Measurements from ENCODE around the gene STMP1.

- no peak for TF ChIP-seq EZH2 (IDR thresholded peaks at IDR 0.05; ENCODE audit: borderline replicate concordance, low read depth, low read length, severe bottlenecking)
- TF ChIP-seq, protein P1, sequence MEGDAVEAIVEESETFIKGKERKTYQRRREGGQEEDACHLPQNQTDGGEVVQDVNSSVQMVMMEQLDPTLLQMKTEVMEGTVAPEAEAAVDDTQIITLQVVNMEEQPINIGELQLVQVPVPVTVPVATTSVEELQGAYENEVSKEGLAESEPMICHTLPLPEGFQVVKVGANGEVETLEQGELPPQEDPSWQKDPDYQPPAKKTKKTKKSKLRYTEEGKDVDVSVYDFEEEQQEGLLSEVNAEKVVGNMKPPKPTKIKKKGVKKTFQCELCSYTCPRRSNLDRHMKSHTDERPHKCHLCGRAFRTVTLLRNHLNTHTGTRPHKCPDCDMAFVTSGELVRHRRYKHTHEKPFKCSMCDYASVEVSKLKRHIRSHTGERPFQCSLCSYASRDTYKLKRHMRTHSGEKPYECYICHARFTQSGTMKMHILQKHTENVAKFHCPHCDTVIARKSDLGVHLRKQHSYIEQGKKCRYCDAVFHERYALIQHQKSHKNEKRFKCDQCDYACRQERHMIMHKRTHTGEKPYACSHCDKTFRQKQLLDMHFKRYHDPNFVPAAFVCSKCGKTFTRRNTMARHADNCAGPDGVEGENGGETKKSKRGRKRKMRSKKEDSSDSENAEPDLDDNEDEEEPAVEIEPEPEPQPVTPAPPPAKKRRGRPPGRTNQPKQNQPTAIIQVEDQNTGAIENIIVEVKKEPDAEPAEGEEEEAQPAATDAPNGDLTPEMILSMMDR (IDR thresholded peaks at IDR 0.05; ENCODE audit: borderline replicate concordance, extremely low read depth, low read length, poor library complexity, severe bottlenecking): no peak
These were observed 45.7 kb downstream of the STMP1 start for GRCh38 chr7:135708041-135708440.

Measured in DND-41 (cell line).